ENCODE data around the gene SUPT5H. TPM values are rescaled to one million over a fixed set of nuclear protein-coding genes. Genes with fewer than 3 reads are reported as not detected.

The SUPT5H gene
- total and polyA plus RNA-seq, 3 donors from 2014 or later = 359 to 366 (median 363) TPM

DNA sequence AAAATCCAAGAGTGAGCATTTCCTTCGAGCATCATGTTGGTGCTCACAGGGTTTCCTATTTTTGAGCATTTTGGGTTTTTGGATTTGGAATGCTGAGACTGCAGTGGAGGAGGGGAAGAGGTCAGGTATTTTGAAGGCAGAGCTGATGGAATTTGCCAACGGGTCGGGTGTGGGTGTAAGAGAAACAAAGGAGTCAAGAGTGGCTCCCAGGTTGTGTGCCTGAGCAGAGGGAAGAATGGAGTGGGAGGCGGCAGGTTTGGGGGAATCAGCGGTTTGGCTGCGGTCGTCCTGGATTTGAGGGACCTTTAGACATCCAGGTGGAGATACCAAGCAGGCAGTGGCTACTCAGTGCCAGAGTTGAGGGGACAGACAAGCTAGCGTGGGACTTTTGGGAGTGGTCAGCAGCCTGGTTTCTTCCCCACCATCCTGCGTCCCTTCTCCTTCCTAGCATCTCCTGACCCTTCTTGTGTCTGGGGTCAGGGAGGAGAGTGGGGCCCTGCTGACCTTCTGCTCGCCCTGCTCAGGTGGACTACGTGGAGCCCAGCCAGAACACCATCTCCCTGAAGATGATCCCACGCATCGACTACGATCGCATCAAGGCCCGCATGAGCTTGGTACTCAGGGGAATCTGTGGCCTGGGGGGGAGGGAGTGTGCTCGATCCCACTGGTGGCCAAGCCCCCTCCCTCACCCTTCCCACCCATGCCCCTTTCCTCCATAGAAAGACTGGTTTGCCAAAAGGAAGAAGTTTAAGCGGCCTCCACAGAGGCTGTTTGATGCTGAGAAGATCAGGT lies 20.8 kb downstream of the SUPT5H start:
- Histone ChIP-seq H3K4me3 (no peak overlapping the region), H3K4me1 (peaks cover 2% of the 10 kb centered on the region), H3K9me3 (no peaks in the 10 kb centered on the region), H3K36me3 (ENCODE audit: low read depth, missing control alignments) (no peaks in the 10 kb centered on the region), H3K27me3 (no peaks in the 10 kb centered on the region), H3K27ac (no peak overlapping the region)
- 91% methylated on average over 18 of the region's 18 CpGs for WGBS, 2 donors
- DNase-seq = no peak
- TF ChIP-seq, protein P1, sequence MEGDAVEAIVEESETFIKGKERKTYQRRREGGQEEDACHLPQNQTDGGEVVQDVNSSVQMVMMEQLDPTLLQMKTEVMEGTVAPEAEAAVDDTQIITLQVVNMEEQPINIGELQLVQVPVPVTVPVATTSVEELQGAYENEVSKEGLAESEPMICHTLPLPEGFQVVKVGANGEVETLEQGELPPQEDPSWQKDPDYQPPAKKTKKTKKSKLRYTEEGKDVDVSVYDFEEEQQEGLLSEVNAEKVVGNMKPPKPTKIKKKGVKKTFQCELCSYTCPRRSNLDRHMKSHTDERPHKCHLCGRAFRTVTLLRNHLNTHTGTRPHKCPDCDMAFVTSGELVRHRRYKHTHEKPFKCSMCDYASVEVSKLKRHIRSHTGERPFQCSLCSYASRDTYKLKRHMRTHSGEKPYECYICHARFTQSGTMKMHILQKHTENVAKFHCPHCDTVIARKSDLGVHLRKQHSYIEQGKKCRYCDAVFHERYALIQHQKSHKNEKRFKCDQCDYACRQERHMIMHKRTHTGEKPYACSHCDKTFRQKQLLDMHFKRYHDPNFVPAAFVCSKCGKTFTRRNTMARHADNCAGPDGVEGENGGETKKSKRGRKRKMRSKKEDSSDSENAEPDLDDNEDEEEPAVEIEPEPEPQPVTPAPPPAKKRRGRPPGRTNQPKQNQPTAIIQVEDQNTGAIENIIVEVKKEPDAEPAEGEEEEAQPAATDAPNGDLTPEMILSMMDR (IDR thresholded peaks at IDR 0.05) = no peak
- no peak for TF ChIP-seq POLR2A (IDR thresholded peaks at IDR 0.05)
- intact Hi-C loops (cut with DNase I; ENCODE audit: low total_unique reads) = no loop called here

DNA sequence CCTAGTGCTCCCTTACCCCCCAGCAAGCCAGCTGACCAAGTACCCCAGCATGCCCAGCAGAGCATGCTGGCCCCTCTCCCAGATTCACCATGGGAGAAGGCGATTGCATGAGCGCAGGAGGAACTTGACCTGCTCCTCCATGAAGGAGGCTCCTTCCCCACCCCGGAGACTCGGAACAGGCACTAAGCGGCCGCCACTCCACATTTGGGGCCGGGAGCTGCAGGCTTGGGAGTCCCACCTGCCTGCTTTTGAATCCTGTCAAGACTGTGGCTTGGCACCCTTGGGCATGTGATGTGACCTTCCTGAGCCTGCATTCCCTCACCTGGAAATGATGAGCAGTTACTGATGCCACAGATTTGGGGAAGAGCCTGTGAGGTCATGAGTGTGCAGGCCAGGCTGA lies 22.6 kb downstream of the SUPT5H start:
- no peak overlapping the region for H3K4me3 ChIP-seq
- peaks cover 2% of the 10 kb centered on the region for H3K4me1 ChIP-seq
- H3K36me3 ChIP-seq (ENCODE audit: low read depth, missing control alignments) = no peaks in the 10 kb centered on the region
- DNase-seq = no peak
- H3K9me3 ChIP-seq = no peaks in the 10 kb centered on the region
- intact Hi-C loops (cut with DNase I; ENCODE audit: low total_unique reads) = no loop called here
- no peak for TF ChIP-seq POLR2A (IDR thresholded peaks at IDR 0.05)
- TF ChIP-seq, protein P1 (IDR thresholded peaks at IDR 0.05) = no peak
- H3K27me3 ChIP-seq = no peaks in the 10 kb centered on the region
- no peak overlapping the region for H3K27ac ChIP-seq
- 88 to 97% methylated on average over 4 to 7 of the region's 7 CpGs for WGBS, 2 donors

DNA sequence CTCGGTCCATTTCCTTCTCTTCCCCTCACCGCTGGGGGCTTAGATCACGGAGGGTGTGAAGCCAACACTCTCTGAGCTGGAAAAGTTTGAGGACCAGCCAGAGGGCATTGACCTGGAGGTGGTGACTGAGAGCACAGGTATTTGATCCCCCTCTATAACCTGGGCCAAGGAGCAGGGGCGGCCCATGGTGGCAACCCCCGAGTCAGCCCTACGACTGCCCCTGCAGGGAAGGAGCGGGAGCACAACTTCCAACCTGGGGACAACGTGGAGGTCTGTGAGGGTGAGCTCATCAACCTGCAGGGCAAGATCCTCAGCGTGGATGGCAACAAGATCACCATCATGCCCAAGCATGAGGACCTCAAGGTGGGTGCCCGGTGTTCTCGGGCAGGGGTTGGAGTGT lies 23.7 kb downstream of the SUPT5H start:
- H3K4me1 ChIP-seq = peaks cover under 1% of the 10 kb centered on the region
- DNase-seq = no peak
- WGBS, 2 donors = 88% methylated on average over 11 of the region's 11 CpGs
- H3K9me3 ChIP-seq = no peaks in the 10 kb centered on the region
- TF ChIP-seq, protein P1 (IDR thresholded peaks at IDR 0.05) = no peak
- no peak for TF ChIP-seq POLR2A (IDR thresholded peaks at IDR 0.05)
- intact Hi-C loops (cut with DNase I; ENCODE audit: low total_unique reads) = no loop called here
- H3K4me3 ChIP-seq = no peak overlapping the region
- H3K27me3 ChIP-seq = no peaks in the 10 kb centered on the region
- no peak overlapping the region for H3K27ac ChIP-seq
- no peaks in the 10 kb centered on the region for H3K36me3 ChIP-seq (ENCODE audit: low read depth, missing control alignments)

DNA sequence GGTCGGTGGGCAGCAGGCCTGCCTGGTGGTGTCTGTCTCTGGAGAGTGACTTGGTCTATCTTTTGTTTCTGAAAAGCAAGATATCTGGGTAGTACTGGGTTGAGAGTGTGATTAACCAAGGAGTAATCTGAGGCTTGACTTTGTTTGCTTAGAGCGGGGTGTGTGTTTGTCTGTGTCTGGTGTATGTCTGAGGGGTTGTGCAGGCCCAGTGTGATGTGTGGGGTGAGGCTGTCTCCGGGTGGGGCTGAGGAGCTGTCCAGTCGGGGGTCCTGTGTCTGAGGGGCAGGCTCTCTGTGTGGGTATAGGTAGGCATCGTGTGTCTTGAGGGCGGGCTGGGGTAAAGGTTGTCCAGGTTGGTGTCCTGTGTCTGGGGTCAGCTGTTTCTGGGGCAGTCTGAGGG lies 24.2 kb downstream of the SUPT5H start:
- Histone ChIP-seq H3K27ac (no peak overlapping the region), H3K27me3 (no peaks in the 10 kb centered on the region), H3K36me3 (ENCODE audit: low read depth, missing control alignments) (no peaks in the 10 kb centered on the region), H3K4me1 (no peaks in the 10 kb centered on the region), H3K9me3 (no peaks in the 10 kb centered on the region), H3K4me3 (no peak overlapping the region)
- intact Hi-C loops (cut with DNase I; ENCODE audit: low total_unique reads) = no loop called here
- TF ChIP-seq, protein P1 (IDR thresholded peaks at IDR 0.05) = no peak
- no peak for TF ChIP-seq POLR2A (IDR thresholded peaks at IDR 0.05)
- WGBS, 2 donors = 78 to 90% methylated on average over 5 to 6 of the region's 6 CpGs
- DNase-seq = no peak
